ENCODE measurements around the gene SEMA4A. TPM values are rescaled to one million over a fixed set of nuclear protein-coding genes. Genes with fewer than 3 reads are reported as not detected.
A peak's percentile ranks its signal among the peaks of the same experiment; 100 is the strongest.
"Not testable (repeated sequence)": the region's sequence is repeated elsewhere in the genome, so short reads cannot be mapped to it uniquely, and the experiment has no call there.

The SEMA4A gene
- total and polyA plus RNA-seq, 2 donors: 6.4 to 14.8 TPM

GRCh38 chr1:156111355-156111962 is 41.9 kb upstream of the SEMA4A start:
- Histone ChIP-seq H3K4me3 (ENCODE audit: low read length in 2 of 2) (no peak overlapping the region), H3K4me1 (ENCODE audit: control insufficient read depth in 2 of 2, insufficient read depth in 2 of 2, low read length in 2 of 2) (peaks cover 0 to 21% of the 10 kb centered on the region in 2 donors), H3K27me3 (ENCODE audit: control insufficient read depth in 2 of 2, insufficient read depth in 1 of 2, low read length in 1 of 2) (peaks cover 38 to 83% of the 10 kb centered on the region in 2 donors), H3K9me3 (ENCODE audit: control insufficient read depth in 2 of 2, insufficient read depth in 1 of 2, low read length in 1 of 2) (no peaks in the 10 kb centered on the region), H3K27ac (ENCODE audit: low read depth in 1 of 2, low read length in 1 of 2) (no peak overlapping the region), H3K36me3 (ENCODE audit: control insufficient read depth in 2 of 2, insufficient read depth in 2 of 2, low read length in 1 of 2) (no peaks in the 10 kb centered on the region)
- no peak for DNase-seq (ENCODE audit: low read depth in 6 of 9, low spot score in 9 of 9)
- WGBS: 93% methylated on average over 4 of the region's 4 CpGs

GRCh38 chr1:156112276-156113137 is 40.9 kb upstream of the SEMA4A start:
- Histone ChIP-seq H3K27me3 (ENCODE audit: control insufficient read depth in 2 of 2, insufficient read depth in 1 of 2, low read length in 1 of 2) (peaks cover 39 to 82% of the 10 kb centered on the region in 2 donors), H3K9me3 (ENCODE audit: control insufficient read depth in 2 of 2, insufficient read depth in 1 of 2, low read length in 1 of 2) (no peaks in the 10 kb centered on the region), H3K36me3 (ENCODE audit: control insufficient read depth in 2 of 2, insufficient read depth in 2 of 2, low read length in 1 of 2) (no peaks in the 10 kb centered on the region), H3K4me3 (ENCODE audit: low read length in 2 of 2) (no peak overlapping the region), H3K27ac (ENCODE audit: low read depth in 1 of 2, low read length in 1 of 2) (no peak overlapping the region), H3K4me1 (ENCODE audit: control insufficient read depth in 2 of 2, insufficient read depth in 2 of 2, low read length in 2 of 2) (peaks cover 0 to 11% of the 10 kb centered on the region in 2 donors)
- WGBS: 85% methylated on average over 10 of the region's 10 CpGs
- DNase-seq (ENCODE audit: low read depth in 6 of 9, low spot score in 9 of 9): no peak

- peaks cover 40 to 87% of the 10 kb centered on the region in 2 donors for H3K27me3 ChIP-seq (ENCODE audit: control insufficient read depth in 2 of 2, insufficient read depth in 1 of 2, low read length in 1 of 2)
- H3K27ac ChIP-seq (ENCODE audit: low read depth in 1 of 2, low read length in 1 of 2): peak overlapping the region in 1 of 2 donors; percentile 58
- H3K4me3 ChIP-seq (ENCODE audit: low read length in 2 of 2): no peak overlapping the region
- peaks cover 0 to 11% of the 10 kb centered on the region in 2 donors for H3K4me1 ChIP-seq (ENCODE audit: control insufficient read depth in 2 of 2, insufficient read depth in 2 of 2, low read length in 2 of 2)
- WGBS: 91% methylated on average over 4 of the region's 4 CpGs
- H3K9me3 ChIP-seq (ENCODE audit: control insufficient read depth in 2 of 2, insufficient read depth in 1 of 2, low read length in 1 of 2): no peaks in the 10 kb centered on the region
- DNase-seq (ENCODE audit: low read depth in 6 of 9, low spot score in 9 of 9): no peak
- H3K36me3 ChIP-seq (ENCODE audit: control insufficient read depth in 2 of 2, insufficient read depth in 2 of 2, low read length in 1 of 2): no peaks in the 10 kb centered on the region
These were observed 40.0 kb upstream of the SEMA4A start for GRCh38 chr1:156113282-156113950.

- peaks cover 39 to 82% of the 10 kb centered on the region in 2 donors for H3K27me3 ChIP-seq (ENCODE audit: control insufficient read depth in 2 of 2, insufficient read depth in 1 of 2, low read length in 1 of 2)
These were observed 39.1 kb upstream of the SEMA4A start, which contains the start of gene LMNA for GRCh38 chr1:156114101-156114918. LMNA (plus strand) TSS chr1:156114711; CDS start chr1:156114919, 208 bp downstream.

GRCh38 chr1:156114919-156115513 is 38.4 kb upstream of the SEMA4A start:
- no peaks in the 10 kb centered on the region for H3K36me3 ChIP-seq (ENCODE audit: control insufficient read depth in 2 of 2, insufficient read depth in 2 of 2, low read length in 1 of 2)
- no peaks in the 10 kb centered on the region for H3K9me3 ChIP-seq (ENCODE audit: control insufficient read depth in 2 of 2, insufficient read depth in 1 of 2, low read length in 1 of 2)
- peaks cover 0 to 12% of the 10 kb centered on the region in 2 donors for H3K4me1 ChIP-seq (ENCODE audit: control insufficient read depth in 2 of 2, insufficient read depth in 2 of 2, low read length in 2 of 2)
- WGBS: 1% methylated on average over 49 of the region's 49 CpGs
- peak overlapping the region; percentile 33 to 80 for H3K27ac ChIP-seq (ENCODE audit: low read depth in 1 of 2, low read length in 1 of 2)
- H3K27me3 ChIP-seq (ENCODE audit: control insufficient read depth in 2 of 2, insufficient read depth in 1 of 2, low read length in 1 of 2): peaks cover 39 to 87% of the 10 kb centered on the region in 2 donors
- H3K4me3 ChIP-seq (ENCODE audit: low read length in 2 of 2): peak overlapping the region; percentile 47
- DNase-seq (ENCODE audit: low read depth in 6 of 9, low spot score in 9 of 9): no peak

More at GRCh38 chr1:156114101-156114918, 39.1 kb upstream of the SEMA4A start, which contains the start of gene LMNA:
- peak within 1 kb of the TSS; percentile 47 for H3K4me3 ChIP-seq (ENCODE audit: low read length in 2 of 2)
- H3K4me1 ChIP-seq (ENCODE audit: control insufficient read depth in 2 of 2, insufficient read depth in 2 of 2, low read length in 2 of 2): peaks cover 0 to 11% of the 10 kb centered on the region in 2 donors
- H3K36me3 ChIP-seq (ENCODE audit: control insufficient read depth in 2 of 2, insufficient read depth in 2 of 2, low read length in 1 of 2): no peaks in the 10 kb centered on the region
- H3K27ac ChIP-seq (ENCODE audit: low read depth in 1 of 2, low read length in 1 of 2): peak within 1 kb of the TSS; percentile 58 to 80
- H3K9me3 ChIP-seq (ENCODE audit: control insufficient read depth in 2 of 2, insufficient read depth in 1 of 2, low read length in 1 of 2): no peaks in the 10 kb centered on the region
- WGBS: 2% methylated on average over 37 of the region's 37 CpGs
- DNase-seq (ENCODE audit: low read depth in 6 of 9, low spot score in 9 of 9): no peak

GRCh38 chr1:156115514-156116374 is 37.6 kb upstream of the SEMA4A start:
- H3K27me3 ChIP-seq (ENCODE audit: control insufficient read depth in 2 of 2, insufficient read depth in 1 of 2, low read length in 1 of 2): peaks cover 39 to 88% of the 10 kb centered on the region in 2 donors
- peaks cover 0 to 19% of the 10 kb centered on the region in 2 donors for H3K4me1 ChIP-seq (ENCODE audit: control insufficient read depth in 2 of 2, insufficient read depth in 2 of 2, low read length in 2 of 2)
- no peaks in the 10 kb centered on the region for H3K9me3 ChIP-seq (ENCODE audit: control insufficient read depth in 2 of 2, insufficient read depth in 1 of 2, low read length in 1 of 2)
- 30% methylated on average over 19 of the region's 19 CpGs for WGBS
- no peak for DNase-seq (ENCODE audit: low read depth in 6 of 9, low spot score in 9 of 9)
- H3K4me3 ChIP-seq (ENCODE audit: low read length in 2 of 2): peak overlapping the region; percentile 47
- H3K27ac ChIP-seq (ENCODE audit: low read depth in 1 of 2, low read length in 1 of 2): peak overlapping the region; percentile 33 to 80
- H3K36me3 ChIP-seq (ENCODE audit: control insufficient read depth in 2 of 2, insufficient read depth in 2 of 2, low read length in 1 of 2): no peaks in the 10 kb centered on the region

- H3K4me3 ChIP-seq (ENCODE audit: low read length in 2 of 2); DNase-seq (ENCODE audit: low read depth in 6 of 9, low spot score in 9 of 9); H3K9me3 ChIP-seq (ENCODE audit: control insufficient read depth in 2 of 2, insufficient read depth in 1 of 2, low read length in 1 of 2); H3K36me3 ChIP-seq (ENCODE audit: control insufficient read depth in 2 of 2, insufficient read depth in 2 of 2, low read length in 1 of 2); H3K27ac ChIP-seq (ENCODE audit: low read depth in 1 of 2, low read length in 1 of 2): not testable (repeated sequence)
- H3K4me1 ChIP-seq (ENCODE audit: control insufficient read depth in 2 of 2, insufficient read depth in 2 of 2, low read length in 2 of 2): peaks cover 0 to 21% of the 10 kb centered on the region in 2 donors
- peaks cover 39 to 89% of the 10 kb centered on the region in 2 donors for H3K27me3 ChIP-seq (ENCODE audit: control insufficient read depth in 2 of 2, insufficient read depth in 1 of 2, low read length in 1 of 2)
- 94% methylated on average over 5 of the region's 5 CpGs for WGBS
These were observed 36.7 kb upstream of the SEMA4A start for GRCh38 chr1:156116731-156117130.
